ENCODE results near the gene CLDN2. TPM values are rescaled to one million over a fixed set of nuclear protein-coding genes. Genes with fewer than 3 reads are reported as not detected.
A peak's percentile ranks its signal among the peaks of the same experiment; 100 is the strongest.
"Not testable (repeated sequence)": the region's sequence is repeated elsewhere in the genome, so short reads cannot be mapped to it uniquely, and the experiment has no call there.

CLDN2 gene
- total RNA-seq, 6 experiments from 2014 or later, result not detected

GRCh38 chrX:106955004-106955772, 35.0 kb downstream of the CLDN2 start:
- Mint-ChIP-seq H3K4me1 (ENCODE audit: low read depth) (peaks cover 29% of the 10 kb centered on the region), H3K27ac (peak overlapping the region; percentile 80), H3K27me3 (ENCODE audit: insufficient read depth) (no peaks in the 10 kb centered on the region; the same call in 1 of the 2 replicates), H3K36me3 (ENCODE audit: low read depth) (no peaks in the 10 kb centered on the region; the same call in 1 of the 2 replicates), H3K9me3 (no peaks in the 10 kb centered on the region), H3K4me3 (peak overlapping the region; percentile 38)
- DNase-seq, result peak; percentile 51
- TF ChIP-seq, protein P1, sequence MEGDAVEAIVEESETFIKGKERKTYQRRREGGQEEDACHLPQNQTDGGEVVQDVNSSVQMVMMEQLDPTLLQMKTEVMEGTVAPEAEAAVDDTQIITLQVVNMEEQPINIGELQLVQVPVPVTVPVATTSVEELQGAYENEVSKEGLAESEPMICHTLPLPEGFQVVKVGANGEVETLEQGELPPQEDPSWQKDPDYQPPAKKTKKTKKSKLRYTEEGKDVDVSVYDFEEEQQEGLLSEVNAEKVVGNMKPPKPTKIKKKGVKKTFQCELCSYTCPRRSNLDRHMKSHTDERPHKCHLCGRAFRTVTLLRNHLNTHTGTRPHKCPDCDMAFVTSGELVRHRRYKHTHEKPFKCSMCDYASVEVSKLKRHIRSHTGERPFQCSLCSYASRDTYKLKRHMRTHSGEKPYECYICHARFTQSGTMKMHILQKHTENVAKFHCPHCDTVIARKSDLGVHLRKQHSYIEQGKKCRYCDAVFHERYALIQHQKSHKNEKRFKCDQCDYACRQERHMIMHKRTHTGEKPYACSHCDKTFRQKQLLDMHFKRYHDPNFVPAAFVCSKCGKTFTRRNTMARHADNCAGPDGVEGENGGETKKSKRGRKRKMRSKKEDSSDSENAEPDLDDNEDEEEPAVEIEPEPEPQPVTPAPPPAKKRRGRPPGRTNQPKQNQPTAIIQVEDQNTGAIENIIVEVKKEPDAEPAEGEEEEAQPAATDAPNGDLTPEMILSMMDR (IDR thresholded peaks at IDR 0.05), result no peak

- H3K27ac Mint-ChIP-seq, result no peak overlapping the region
- no peaks in the 10 kb centered on the region for H3K9me3 Mint-ChIP-seq
- DNase-seq, result no peak
- TF ChIP-seq, protein P1 (IDR thresholded peaks at IDR 0.05), result no peak
- no peaks in the 10 kb centered on the region; the same call in 1 of the 2 replicates for H3K27me3 Mint-ChIP-seq (ENCODE audit: insufficient read depth)
- no peak overlapping the region for H3K4me3 Mint-ChIP-seq
- peaks cover 11% of the 10 kb centered on the region for H3K36me3 Mint-ChIP-seq (ENCODE audit: low read depth)
- H3K4me1 Mint-ChIP-seq (ENCODE audit: low read depth), result peaks cover 29% of the 10 kb centered on the region
Measured at GRCh38 chrX:106957856-106958255, 37.7 kb downstream of the CLDN2 start.

GRCh38 chrX:106959901-106960300, 39.7 kb downstream of the CLDN2 start:
- Mint-ChIP-seq H3K9me3 (no peaks in the 10 kb centered on the region), H3K4me3 (no peak overlapping the region), H3K27me3 (ENCODE audit: insufficient read depth) (no peaks in the 10 kb centered on the region; the same call in 1 of the 2 replicates), H3K36me3 (ENCODE audit: low read depth) (peaks cover 11% of the 10 kb centered on the region), H3K27ac (no peak overlapping the region), H3K4me1 (ENCODE audit: low read depth) (peaks cover 23% of the 10 kb centered on the region)
- TF ChIP-seq, protein P1 (IDR thresholded peaks at IDR 0.05), result peak; percentile 45; the same call in 1 of the 2 replicates
- peak; percentile 28 for DNase-seq

DNA sequence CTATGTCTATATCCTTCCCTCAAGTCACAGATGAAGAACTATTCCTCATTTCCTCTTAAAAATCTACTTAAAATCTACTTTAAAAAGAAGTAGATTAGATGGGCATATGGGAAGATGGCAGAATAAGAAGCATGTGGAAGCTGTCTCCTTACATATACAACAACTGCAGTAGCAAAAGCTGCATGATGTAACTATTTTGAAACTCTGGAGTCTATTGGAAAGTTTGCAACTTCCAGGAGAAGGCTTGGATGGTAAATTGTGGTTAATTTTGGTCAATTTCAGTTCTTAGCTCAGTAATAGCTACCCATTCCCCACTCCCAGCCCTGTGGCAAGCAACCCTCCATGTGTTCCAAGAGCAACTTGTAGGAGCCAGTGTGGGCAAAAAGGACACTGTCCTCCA, 42.9 kb downstream of the CLDN2 start:
- no peak overlapping the region for H3K4me3 Mint-ChIP-seq
- H3K27me3 Mint-ChIP-seq (ENCODE audit: insufficient read depth), result peaks cover 1% of the 10 kb centered on the region; the same call in 1 of the 2 replicates
- DNase-seq, result no peak
- no peak overlapping the region for H3K27ac Mint-ChIP-seq
- peaks cover 15% of the 10 kb centered on the region; the same call in 1 of the 2 replicates for H3K36me3 Mint-ChIP-seq (ENCODE audit: low read depth)
- TF ChIP-seq, protein P1 (IDR thresholded peaks at IDR 0.05), result no peak
- H3K4me1 Mint-ChIP-seq (ENCODE audit: low read depth), result peaks cover 1% of the 10 kb centered on the region
- no peaks in the 10 kb centered on the region for H3K9me3 Mint-ChIP-seq

- no peak overlapping the region for H3K4me3 Mint-ChIP-seq
- no peaks in the 10 kb centered on the region for H3K9me3 Mint-ChIP-seq
- peaks cover 22% of the 10 kb centered on the region for H3K36me3 Mint-ChIP-seq (ENCODE audit: low read depth)
- H3K27ac Mint-ChIP-seq, result no peak overlapping the region
- no peaks in the 10 kb centered on the region for H3K4me1 Mint-ChIP-seq (ENCODE audit: low read depth)
- peaks cover 1% of the 10 kb centered on the region; the same call in 1 of the 2 replicates for H3K27me3 Mint-ChIP-seq (ENCODE audit: insufficient read depth)
- DNase-seq, result no peak
- TF ChIP-seq, protein P1 (IDR thresholded peaks at IDR 0.05), result no peak
Measured at GRCh38 chrX:106964290-106964689, 44.1 kb downstream of the CLDN2 start.

GRCh38 chrX:106966547-106966946, 46.3 kb downstream of the CLDN2 start:
- H3K4me3 Mint-ChIP-seq; H3K27me3 Mint-ChIP-seq (ENCODE audit: insufficient read depth); H3K9me3 Mint-ChIP-seq; H3K4me1 Mint-ChIP-seq (ENCODE audit: low read depth); DNase-seq; H3K27ac Mint-ChIP-seq: not testable (repeated sequence)
- H3K36me3 Mint-ChIP-seq (ENCODE audit: low read depth), result peaks cover 25% of the 10 kb centered on the region
